MM.1S (cell line): ENCODE measurements around the gene HIP1.

Experiments used
- DNase-seq: peaks from one replicate; pipeline ENCODE4 v3.0.0-alpha.2; 2015
- H2AFZ ChIP-seq: fragments of 300-600 bp; sonication (generic); 2 replicates; pipeline ENCODE4 v1.6.0; 2016; ENCODE audit warnings: antibody characterized with exemption, low read length
- H3F3A ChIP-seq: fragments of 300-600 bp; sonication (generic); 2 replicates; pipeline ENCODE4 v1.6.1; 2016; ENCODE audit warnings: mild to moderate bottlenecking, antibody characterized with exemption, low read length, moderate library complexity, mixed read lengths; ENCODE audit not compliant: insufficient read depth
- H3K27ac ChIP-seq: fragments of 300-600 bp; sonication (generic); 2 replicates; pipeline ENCODE4 v1.5.1; 2016; ENCODE audit warnings: mild to moderate bottlenecking, low read length
- H3K27me3 ChIP-seq: fragments of 300-600 bp; sonication (generic); replicated peaks from 2 replicates; pipeline ENCODE4 v1.6.0; 2016; ENCODE audit warnings: low read length; ENCODE audit not compliant: insufficient read depth
- H3K36me3 ChIP-seq: fragments of 300-600 bp; sonication (generic); replicated peaks from 2 replicates; pipeline ENCODE4 v1.6.1; 2016; ENCODE audit warnings: mild to moderate bottlenecking, low read length, mixed read lengths; ENCODE audit not compliant: insufficient read depth
- H3K4me1 ChIP-seq: fragments of 300-600 bp; sonication (generic); 2 replicates; pipeline ENCODE4 v1.6.1; 2016; ENCODE audit warnings: low read length, mixed read lengths
- H3K4me2 ChIP-seq: fragments of 300-600 bp; sonication (generic); 2 replicates; pipeline ENCODE4 v1.6.0; 2016; ENCODE audit warnings: low read depth, low read length
- H3K4me3 ChIP-seq: fragments of 300-600 bp; sonication (generic); 2 replicates; pipeline ENCODE4 v1.5.1; 2016; ENCODE audit warnings: low read length, mixed read lengths
- H3K79me2 ChIP-seq: fragments of 300-600 bp; sonication (generic); 2 replicates; pipeline ENCODE4 v1.6.1; 2016; ENCODE audit warnings: mixed run types, low read length, mixed read lengths
- H3K9ac ChIP-seq: fragments of 300-600 bp; sonication (generic); 2 replicates; pipeline ENCODE4 v1.6.1; 2016; ENCODE audit warnings: low read length, mixed read lengths
- H3K9me2 ChIP-seq: fragments of 300-600 bp; sonication (generic); replicated peaks from 2 replicates; pipeline ENCODE4 v1.6.1; 2016; ENCODE audit warnings: mild to moderate bottlenecking, low read length, mixed read lengths; ENCODE audit not compliant: insufficient read depth
- H3K9me3 ChIP-seq: fragments of 300-600 bp; sonication (generic); replicated peaks from 2 replicates; pipeline ENCODE4 v1.6.1; 2016; ENCODE audit warnings: mild to moderate bottlenecking, low read length, mixed read lengths; ENCODE audit not compliant: insufficient read depth
- H4K20me1 ChIP-seq: fragments of 300-600 bp; sonication (generic); 2 replicates; pipeline ENCODE4 v1.6.1; 2016; ENCODE audit warnings: mild to moderate bottlenecking, low read length, moderate library complexity, mixed read lengths; ENCODE audit not compliant: insufficient read depth
- EZH2 ChIP-seq: fragments of 300-600 bp; sonication (generic); optimal IDR thresholded peaks from 2 replicates; pipeline ENCODE3; 2017; ENCODE audit warnings: low read depth, mild to moderate bottlenecking, antibody characterized with exemption, low read length, mixed read lengths
- EZH2phosphoT487 ChIP-seq: fragments of 300-600 bp; sonication (generic); IDR thresholded peaks from 2 replicates; pipeline ENCODE4 v1.6.1; 2018; ENCODE audit warnings: antibody characterized with exemption, low read length
- TF ChIP-seq, protein P1 (sequence below): fragments of 300-600 bp; sonication (generic); IDR thresholded peaks from 2 replicates; pipeline ENCODE4 v1.5.1; 2016; ENCODE audit warnings: antibody characterized with exemption, low read length, mixed read lengths

HIP1 gene

DNA sequence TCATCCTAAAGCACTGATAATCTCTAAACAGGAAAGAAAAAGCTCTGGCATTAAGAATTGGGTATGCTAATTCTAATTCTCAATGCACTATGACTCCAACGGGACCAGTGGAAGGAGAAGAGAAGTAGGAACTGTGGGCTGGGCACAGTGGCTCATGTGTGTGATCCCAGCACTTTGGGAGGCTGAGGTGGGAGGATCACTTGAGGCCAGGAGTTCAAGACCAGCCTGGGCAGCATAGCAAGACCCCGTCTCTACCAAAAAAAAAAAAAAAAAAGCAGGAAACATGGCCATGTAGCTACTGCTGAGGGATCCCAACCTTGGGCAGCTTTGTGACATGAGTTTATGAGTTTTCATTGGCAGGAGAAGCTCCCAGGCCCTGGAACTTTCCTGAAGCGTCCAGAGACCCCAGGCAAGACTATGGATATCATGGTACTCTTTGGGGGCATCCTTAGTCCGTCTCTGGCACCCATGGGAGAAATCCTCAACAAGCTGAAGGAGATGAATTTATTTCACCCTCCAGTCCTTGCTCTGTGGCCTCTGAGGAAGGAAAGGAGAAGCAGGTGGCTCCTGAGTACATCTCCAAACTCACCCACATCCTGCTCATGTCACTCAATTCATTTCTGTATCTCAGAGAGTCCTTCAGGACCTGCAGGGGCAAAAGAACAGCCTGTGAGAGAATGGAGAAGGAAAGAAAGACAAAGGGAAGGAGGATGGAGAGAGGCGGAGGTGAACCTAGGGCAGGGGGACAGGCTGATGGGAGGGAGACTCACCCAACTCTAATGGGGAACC is 147.1 kb downstream of the HIP1 start:
- Histone ChIP-seq H4K20me1 (no peaks in the 10 kb centered on the region), H3K36me3 (no peaks in the 10 kb centered on the region), H3K27ac (no peak overlapping the region), H3K9me3 (no peaks in the 10 kb centered on the region), H2AFZ (no peak overlapping the region), H3K9ac (no peak overlapping the region), H3K4me3 (no peak overlapping the region), H3K79me2 (no peaks in the 10 kb centered on the region), H3K9me2 (no peaks in the 10 kb centered on the region), H3K4me1 (no peaks in the 10 kb centered on the region), H3K27me3 (no peaks in the 10 kb centered on the region), H3K4me2 (no peak overlapping the region), H3F3A (no peaks in the 10 kb centered on the region)
- no peak for DNase-seq
- TF ChIP-seq EZH2phosphoT487: no peak
- TF ChIP-seq, protein P1, sequence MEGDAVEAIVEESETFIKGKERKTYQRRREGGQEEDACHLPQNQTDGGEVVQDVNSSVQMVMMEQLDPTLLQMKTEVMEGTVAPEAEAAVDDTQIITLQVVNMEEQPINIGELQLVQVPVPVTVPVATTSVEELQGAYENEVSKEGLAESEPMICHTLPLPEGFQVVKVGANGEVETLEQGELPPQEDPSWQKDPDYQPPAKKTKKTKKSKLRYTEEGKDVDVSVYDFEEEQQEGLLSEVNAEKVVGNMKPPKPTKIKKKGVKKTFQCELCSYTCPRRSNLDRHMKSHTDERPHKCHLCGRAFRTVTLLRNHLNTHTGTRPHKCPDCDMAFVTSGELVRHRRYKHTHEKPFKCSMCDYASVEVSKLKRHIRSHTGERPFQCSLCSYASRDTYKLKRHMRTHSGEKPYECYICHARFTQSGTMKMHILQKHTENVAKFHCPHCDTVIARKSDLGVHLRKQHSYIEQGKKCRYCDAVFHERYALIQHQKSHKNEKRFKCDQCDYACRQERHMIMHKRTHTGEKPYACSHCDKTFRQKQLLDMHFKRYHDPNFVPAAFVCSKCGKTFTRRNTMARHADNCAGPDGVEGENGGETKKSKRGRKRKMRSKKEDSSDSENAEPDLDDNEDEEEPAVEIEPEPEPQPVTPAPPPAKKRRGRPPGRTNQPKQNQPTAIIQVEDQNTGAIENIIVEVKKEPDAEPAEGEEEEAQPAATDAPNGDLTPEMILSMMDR: no peak
- no peak for TF ChIP-seq EZH2

DNA sequence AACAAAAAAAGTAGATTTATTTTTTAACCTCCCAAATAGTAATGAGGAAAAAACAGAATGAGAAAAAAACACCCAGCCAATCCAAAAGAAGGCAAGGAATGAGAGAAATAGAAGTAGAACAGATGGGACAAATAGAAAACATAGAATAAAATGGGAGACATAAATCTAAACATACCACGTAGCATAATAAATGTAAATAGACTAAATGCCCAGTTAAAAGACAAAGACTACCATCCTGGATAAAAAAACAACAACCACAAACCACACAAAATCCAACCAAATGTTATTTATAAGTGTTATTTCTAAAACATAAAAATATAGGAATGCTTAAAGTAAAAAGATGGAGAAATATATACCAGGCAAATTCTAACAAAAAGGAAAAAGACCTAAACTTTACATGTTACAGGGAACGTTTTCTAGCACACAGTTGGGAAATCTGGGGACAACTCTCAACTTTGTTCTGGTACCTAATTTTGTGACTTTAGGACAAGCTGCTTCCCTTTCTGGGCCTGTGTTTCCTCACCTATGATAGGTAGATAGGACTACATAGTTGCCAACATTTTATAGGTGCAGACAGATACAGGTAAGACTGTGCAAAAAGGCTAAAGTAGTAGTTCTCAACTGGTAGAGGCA is 148.3 kb downstream of the HIP1 start:
- H3K9me2 ChIP-seq: no peaks in the 10 kb centered on the region
- H2AFZ ChIP-seq: no peak overlapping the region
- H3K4me3 ChIP-seq: no peak overlapping the region
- no peaks in the 10 kb centered on the region for H3K36me3 ChIP-seq
- H3K4me1 ChIP-seq: no peaks in the 10 kb centered on the region
- no peaks in the 10 kb centered on the region for H4K20me1 ChIP-seq
- H3K79me2 ChIP-seq: no peaks in the 10 kb centered on the region
- no peaks in the 10 kb centered on the region for H3K9me3 ChIP-seq
- H3F3A ChIP-seq: no peaks in the 10 kb centered on the region
- H3K9ac ChIP-seq: no peak overlapping the region
- H3K4me2 ChIP-seq: no peak overlapping the region
- TF ChIP-seq EZH2phosphoT487: no peak
- TF ChIP-seq, protein P1: no peak
- no peak overlapping the region for H3K27ac ChIP-seq
- no peaks in the 10 kb centered on the region for H3K27me3 ChIP-seq
- no peak for DNase-seq

DNA sequence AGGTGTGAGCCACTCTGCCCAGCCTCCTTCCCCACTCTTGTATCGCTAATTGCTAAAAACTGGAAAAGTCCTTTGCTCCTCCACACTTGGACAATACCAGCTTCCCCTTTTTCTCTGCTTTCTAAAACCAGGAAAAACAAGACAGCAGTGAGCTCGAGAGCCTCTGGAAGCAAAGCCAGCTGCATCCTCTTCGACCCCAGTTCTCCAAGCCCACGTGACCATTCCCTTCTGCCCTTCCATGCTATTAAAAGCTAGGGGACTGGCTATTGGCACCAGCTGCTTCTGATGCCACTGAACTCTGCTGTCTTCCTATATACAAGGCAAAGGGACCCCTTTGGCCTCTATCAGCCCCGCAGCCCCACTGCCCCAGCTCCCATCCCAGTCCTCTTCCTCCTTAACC is 154.4 kb downstream of the HIP1 start:
- H3K27ac ChIP-seq: no peak overlapping the region
- no peak overlapping the region for H3K9ac ChIP-seq
- no peak overlapping the region for H2AFZ ChIP-seq
- H3K79me2 ChIP-seq: no peaks in the 10 kb centered on the region
- no peaks in the 10 kb centered on the region for H3K36me3 ChIP-seq
- H3K4me1 ChIP-seq: no peaks in the 10 kb centered on the region
- DNase-seq: no peak
- H3K4me3 ChIP-seq: no peak overlapping the region
- no peaks in the 10 kb centered on the region for H3K9me3 ChIP-seq
- H3F3A ChIP-seq: no peaks in the 10 kb centered on the region
- no peaks in the 10 kb centered on the region for H3K9me2 ChIP-seq
- TF ChIP-seq, protein P1: no peak
- TF ChIP-seq EZH2phosphoT487 (no peak), EZH2 (no peak)
- H3K4me2 ChIP-seq: no peak overlapping the region
- H3K27me3 ChIP-seq: no peaks in the 10 kb centered on the region
- H4K20me1 ChIP-seq: no peaks in the 10 kb centered on the region
